Ovary (tissue), 3 donors: Measurements from ENCODE around the gene EPN3.

ENCODE experiments used
- EP300 ChIP-seq: sonication (generic); formaldehyde crosslinking; IDR thresholded peaks from one replicate; pipeline ENCODE4 v1.6.1; 2017; ENCODE audit warnings: antibody characterized with exemption
- TF ChIP-seq, protein P1 (sequence below), 3 donors: fragments of 450-650 bp in 2 of 3; fragments of 200-600 bp in 1 of 3; IDR thresholded peaks; one replicate each; pipeline versions ENCODE4 v1.5.1 to v1.8.0; 2016 to 2022; ENCODE audit warnings: antibody characterized with exemption in 3 of 3, mild to moderate bottlenecking in 1 of 3
- donor health status: DM: no; HTN: no; CAD: no.

DNA sequence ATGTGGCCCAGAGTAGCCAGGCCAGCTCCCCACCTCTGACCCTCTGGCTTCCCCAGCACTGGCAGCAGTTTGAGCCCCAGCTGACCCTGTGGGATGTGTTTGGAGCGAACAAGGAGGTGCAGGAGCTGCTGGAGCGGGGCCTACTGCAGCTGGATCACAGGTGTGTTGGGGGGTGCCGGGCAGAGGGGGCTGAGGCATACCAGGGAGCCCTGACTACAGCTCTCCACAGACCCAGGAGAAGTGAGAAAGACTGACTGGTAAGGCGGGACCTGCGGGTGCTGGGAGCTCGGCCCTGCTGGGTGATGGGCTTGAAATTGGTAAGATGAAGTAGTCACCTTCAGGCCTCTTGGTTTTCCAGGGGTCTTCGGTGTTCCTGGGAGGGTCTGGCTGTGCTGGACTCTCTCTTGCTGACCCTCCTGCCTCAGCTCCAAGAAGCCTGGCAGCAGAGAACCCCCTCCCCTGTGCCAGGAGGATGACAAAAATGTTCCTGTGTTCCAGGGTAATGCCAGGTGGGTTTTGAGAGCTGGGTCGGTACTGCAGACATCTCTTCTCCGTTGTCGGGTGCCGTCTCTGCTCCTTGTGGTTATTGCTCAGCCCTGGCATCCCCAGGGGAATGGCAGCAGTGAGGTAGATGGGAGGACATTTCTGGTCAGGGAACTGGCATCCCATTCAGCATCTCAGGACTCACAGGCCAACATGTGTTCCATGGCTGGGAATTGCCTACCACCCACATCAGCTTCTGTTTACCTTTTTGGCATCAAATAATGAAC, 48.0 kb upstream of the EPN3 start:
- TF ChIP-seq, protein P1, sequence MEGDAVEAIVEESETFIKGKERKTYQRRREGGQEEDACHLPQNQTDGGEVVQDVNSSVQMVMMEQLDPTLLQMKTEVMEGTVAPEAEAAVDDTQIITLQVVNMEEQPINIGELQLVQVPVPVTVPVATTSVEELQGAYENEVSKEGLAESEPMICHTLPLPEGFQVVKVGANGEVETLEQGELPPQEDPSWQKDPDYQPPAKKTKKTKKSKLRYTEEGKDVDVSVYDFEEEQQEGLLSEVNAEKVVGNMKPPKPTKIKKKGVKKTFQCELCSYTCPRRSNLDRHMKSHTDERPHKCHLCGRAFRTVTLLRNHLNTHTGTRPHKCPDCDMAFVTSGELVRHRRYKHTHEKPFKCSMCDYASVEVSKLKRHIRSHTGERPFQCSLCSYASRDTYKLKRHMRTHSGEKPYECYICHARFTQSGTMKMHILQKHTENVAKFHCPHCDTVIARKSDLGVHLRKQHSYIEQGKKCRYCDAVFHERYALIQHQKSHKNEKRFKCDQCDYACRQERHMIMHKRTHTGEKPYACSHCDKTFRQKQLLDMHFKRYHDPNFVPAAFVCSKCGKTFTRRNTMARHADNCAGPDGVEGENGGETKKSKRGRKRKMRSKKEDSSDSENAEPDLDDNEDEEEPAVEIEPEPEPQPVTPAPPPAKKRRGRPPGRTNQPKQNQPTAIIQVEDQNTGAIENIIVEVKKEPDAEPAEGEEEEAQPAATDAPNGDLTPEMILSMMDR (IDR thresholded peaks at IDR 0.05): no peak
- TF ChIP-seq EP300: no peak
